ENCODE results near the gene RBM3. TPM values are rescaled to one million over a fixed set of nuclear protein-coding genes. Genes with fewer than 3 reads are reported as not detected.

Gene RBM3
- total and polyA plus RNA-seq, 10 of the 15 experiments (the other 5 are each of a cell fraction or from before 2014, with no cell fraction given): 170 to 467 (median 259) TPM

DNA sequence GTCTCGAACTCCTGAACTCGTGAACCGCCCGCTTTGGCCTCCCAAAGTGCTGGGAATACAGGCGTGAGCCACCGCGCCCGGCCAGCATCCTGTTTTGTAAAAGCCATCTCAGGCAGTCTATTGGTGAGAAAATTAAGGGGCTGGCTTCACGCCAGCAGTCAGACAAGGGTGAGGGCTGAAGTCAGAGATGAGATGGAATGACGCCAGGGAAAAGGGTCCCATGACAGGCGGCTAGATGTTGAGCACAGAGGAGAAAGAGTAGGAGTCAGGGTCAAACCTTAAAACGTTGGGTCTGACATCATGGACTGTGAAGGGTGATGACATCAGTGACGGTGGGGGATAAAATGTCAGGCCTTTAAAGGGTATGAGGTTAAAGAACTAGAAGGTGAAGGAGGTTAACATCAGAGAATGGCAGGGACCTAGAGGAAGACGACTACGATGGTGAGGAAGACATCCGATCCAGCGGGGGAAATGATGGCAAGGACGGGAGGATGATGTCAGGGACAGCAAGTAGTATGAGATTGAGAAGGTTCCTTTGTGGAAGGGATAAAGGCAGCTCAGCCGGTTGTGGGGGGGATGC lies 504 bp upstream of the RBM3 start:
- in situ Hi-C loops (cut with MboI): no loop called here
- Histone ChIP-seq H3K4me3 (peak overlapping the region; percentile 63), H3K27ac (ENCODE audit: control insufficient read depth, insufficient read depth) (peak overlapping the region; percentile 91), H3K9ac (ENCODE audit: control insufficient read depth, insufficient read depth, low read length) (peak overlapping the region; percentile 94), H3K27me3 (replicated peaks in 1 of 2; ENCODE audit: control insufficient read depth in 2 of 2, insufficient read depth in 2 of 2, low read length in 1 of 2) (no peaks in the 10 kb centered on the region), H2AFZ (ENCODE audit: control insufficient read depth, low read depth, low read length) (peak overlapping the region; percentile 79), H3K4me1 (ENCODE audit: control insufficient read depth, insufficient read depth, low read length) (peaks cover 12% of the 10 kb centered on the region), H3K36me3 (ENCODE audit: control insufficient read depth in 2 of 2, insufficient read depth in 2 of 2, low read length in 1 of 2) (peaks cover 1 to 15% of the 10 kb centered on the region in 2 experiments), H3K4me2 (ENCODE audit: control insufficient read depth, insufficient read depth) (peak overlapping the region; percentile 90), H3K79me2 (ENCODE audit: control insufficient read depth, insufficient read depth, low read length) (peaks cover 24% of the 10 kb centered on the region), H3K9me3 (replicated peaks; ENCODE audit: control insufficient read depth, insufficient read depth, low read length) (no peaks in the 10 kb centered on the region; the same call in 2 of the 3 replicates), H4K20me1 (ENCODE audit: control insufficient read depth, insufficient read depth) (no peaks in the 10 kb centered on the region)
- ChIA-PET RAD21 (ENCODE audit: unreplicated experiment) (interaction anchor here (1.4 to 1.6 kb wide), 3 partner anchors 52 to 470 kb away, joined by 3 to 5 read pairs (median 5); partner anchors contain the start of gene EBP), SMC1A (ENCODE audit: uncharacterized antibody, unreplicated experiment) (no interaction called here), CTCF (interaction anchor here (3.2 kb wide), 1 partner anchor 100 kb away, joined by 19 read pairs; no protein-coding TSS in a partner anchor), POLR2A (interaction anchor here (0.6 to 1.7 kb wide), 6 partner anchors 23 to 99 kb away, joined by 3 to 10 read pairs (median 4); partner anchors contain the start of genes EBP, TBC1D25 and WDR13)
- TF ChIP-seq HDGF (IDR thresholded peaks at IDR 0.05) (0 out of 2 replicates have a peak, but pooled peaks have one; percentile 35), CREM (IDR thresholded peaks at IDR 0.05; ENCODE audit: low read depth) (0 out of 2 replicates have a peak, but pooled peaks have one; percentile 65), TCF3 (IDR thresholded peaks at IDR 0.05; ENCODE audit: borderline replicate concordance, insufficient read depth, low read depth, low read length) (no peak), DPF2 (IDR thresholded peaks at IDR 0.05) (no peak), ATF7 (IDR thresholded peaks at IDR 0.05; ENCODE audit: low read depth) (peak; percentile 51; the same call in 1 of the 2 replicates), CREB1 (IDR thresholded peaks at IDR 0.05; ENCODE audit: low read depth) (peak; percentile 82; the same call in 1 of the 2 replicates), NBN (IDR thresholded peaks at IDR 0.05) (peak; percentile 71; the same call in 1 of the 2 replicates), BHLHE40 (IDR thresholded peaks at IDR 0.05; ENCODE audit: borderline replicate concordance in 1 of 2, low read depth in 2 of 2, low read length in 1 of 2) (0 out of 4 replicates have a peak, but pooled peaks of 1 of the 2 experiments have one; percentile 5)
- TF ChIP-seq, protein P1, sequence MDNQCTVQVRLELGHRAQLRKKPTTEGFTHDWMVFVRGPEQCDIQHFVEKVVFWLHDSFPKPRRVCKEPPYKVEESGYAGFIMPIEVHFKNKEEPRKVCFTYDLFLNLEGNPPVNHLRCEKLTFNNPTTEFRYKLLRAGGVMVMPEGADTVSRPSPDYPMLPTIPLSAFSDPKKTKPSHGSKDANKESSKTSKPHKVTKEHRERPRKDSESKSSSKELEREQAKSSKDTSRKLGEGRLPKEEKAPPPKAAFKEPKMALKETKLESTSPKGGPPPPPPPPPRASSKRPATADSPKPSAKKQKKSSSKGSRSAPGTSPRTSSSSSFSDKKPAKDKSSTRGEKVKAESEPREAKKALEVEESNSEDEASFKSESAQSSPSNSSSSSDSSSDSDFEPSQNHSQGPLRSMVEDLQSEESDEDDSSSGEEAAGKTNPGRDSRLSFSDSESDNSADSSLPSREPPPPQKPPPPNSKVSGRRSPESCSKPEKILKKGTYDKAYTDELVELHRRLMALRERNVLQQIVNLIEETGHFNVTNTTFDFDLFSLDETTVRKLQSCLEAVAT (IDR thresholded peaks at IDR 0.05): peak; percentile 80
- DNase-seq (ENCODE audit: low read depth, low spot score) (no peak), FAIRE-seq (no peak), ATAC-seq (peak; percentile 1)
- intact Hi-C loops (cut with micrococcal nuclease; ENCODE audit: unreplicated experiment): loop anchor here (1.0 to 2.0 kb wide), 2 partner anchors 34 to 99 kb away; partner anchors contain the start of gene TBC1D25
- 61% methylated on average over 19 of the region's 19 CpGs for WGBS (ENCODE audit: insufficient coverage, insufficient replicate concordance, low lambda C conversion rate, missing lambda C conversion rate)
- TSS peak; percentile 96 for BruUV-seq (replicated peaks)
